Measurements from ENCODE around the gene PARD3. TPM values are rescaled to one million over a fixed set of nuclear protein-coding genes. Genes with fewer than 3 reads are reported as not detected.

PARD3 gene
- total and polyA plus RNA-seq, 2 experiments from 2014 or later = 6.3 to 21.2 TPM

DNA sequence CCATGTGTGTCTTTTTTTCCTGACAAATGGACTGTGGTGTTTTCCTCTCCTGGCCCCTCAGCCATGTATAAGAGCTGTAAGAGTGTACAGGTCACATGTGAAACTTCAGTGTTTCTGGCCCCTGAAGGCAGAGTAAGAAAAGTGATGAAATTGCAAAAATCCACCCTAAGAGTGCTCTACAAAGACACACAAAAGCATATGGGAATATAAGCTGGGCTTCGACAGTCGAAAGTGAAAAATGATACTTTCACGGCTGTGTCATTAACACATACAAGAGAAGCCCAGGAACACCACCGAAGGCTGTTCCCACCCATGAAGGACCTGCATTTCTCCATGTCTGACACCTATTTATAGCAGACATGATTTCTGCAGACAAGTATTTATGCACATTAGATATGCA is 192.2 kb downstream of the PARD3 start:
- in situ Hi-C loops (cut with MboI) = no loop called here

DNA sequence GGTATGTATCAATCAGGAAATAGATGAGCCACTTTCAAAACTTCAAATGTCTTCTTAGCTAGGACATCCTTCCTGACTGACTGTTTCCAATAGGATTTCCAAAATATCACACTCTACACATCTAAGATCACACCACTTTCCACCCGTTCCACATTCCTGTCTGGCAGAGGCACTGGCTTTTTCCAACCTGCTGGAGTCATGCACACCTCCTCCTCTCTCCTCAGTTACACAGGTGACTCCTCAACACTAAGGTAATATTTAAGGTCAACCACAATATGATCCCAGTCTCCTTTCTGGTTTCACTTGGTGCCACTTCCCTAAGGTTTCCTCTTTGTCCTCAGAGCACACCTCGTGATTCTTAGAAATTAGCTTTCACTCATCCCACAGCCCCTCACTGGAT is 196.5 kb downstream of the PARD3 start:
- WGBS, 2 experiments (ENCODE audit: low coverage in 1 of 2, low lambda C conversion rate in 2 of 2, missing lambda C conversion rate in 2 of 2) = 94 to 97% methylated on average over 2 of the region's 2 CpGs
- in situ Hi-C loops (cut with MboI) = no loop called here

More for the DNA sequence above, 192.2 kb downstream of the PARD3 start:
- Histone ChIP-seq H3K27me3 (replicated peaks; ENCODE audit: insufficient read depth) (no peaks in the 10 kb centered on the region), H3K4me3 (no peak overlapping the region), H3K9me3 (ENCODE audit: low read depth) (no peaks in the 10 kb centered on the region), H3K4me2 (ENCODE audit: unreplicated experiment) (no peak overlapping the region), H3K4me1 (ENCODE audit: insufficient read depth) (peaks cover 7% of the 10 kb centered on the region; the same call in 1 of the 2 replicates), H4K20me1 (ENCODE audit: insufficient read depth) (no peaks in the 10 kb centered on the region), H3F3A (ENCODE audit: insufficient read depth) (no peaks in the 10 kb centered on the region), H3K79me2 (ENCODE audit: insufficient read depth) (peaks cover 18% of the 10 kb centered on the region; the same call in 1 of the 2 replicates), H3K36me3 (ENCODE audit: low read depth) (no peaks in the 10 kb centered on the region), H3K9ac (no peak overlapping the region), H2AFZ (no peak overlapping the region), H3K27ac (no peak overlapping the region), H3K9me2 (ENCODE audit: insufficient read depth) (no peaks in the 10 kb centered on the region)
- TF ChIP-seq EZH2 (IDR thresholded peaks at IDR 0.05; ENCODE audit: insufficient read depth, poor library complexity, severe bottlenecking) = no peak
- no peak for TF ChIP-seq EZH2phosphoT487 (IDR thresholded peaks at IDR 0.05; ENCODE audit: insufficient read depth, low read depth)
- DNase-seq = no peak
- WGBS, 2 experiments (ENCODE audit: low coverage in 1 of 2, low lambda C conversion rate in 2 of 2, missing lambda C conversion rate in 2 of 2) = 96 to 99% methylated on average over 4 of the region's 4 CpGs

DNA sequence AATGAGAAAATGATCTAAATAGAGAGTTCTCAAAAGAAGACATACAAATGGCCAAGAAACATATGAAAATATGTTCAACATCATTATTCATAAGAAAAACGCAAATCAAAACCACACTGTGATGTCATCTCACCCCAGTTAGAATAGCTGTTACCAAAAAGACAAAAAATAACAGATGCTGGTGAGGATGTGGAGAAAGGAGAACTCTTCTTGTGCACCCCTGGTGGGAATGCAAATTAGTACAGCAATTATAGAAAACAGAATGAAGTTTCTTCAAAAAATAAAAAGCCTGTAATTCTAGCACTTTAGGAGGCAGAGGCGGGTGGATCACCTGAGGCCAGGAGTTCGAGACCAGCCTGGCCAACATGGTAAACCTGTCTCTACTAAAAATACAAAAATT is 199.3 kb downstream of the PARD3 start:
- no peak for DNase-seq
- Histone ChIP-seq H3K79me2 (ENCODE audit: insufficient read depth) (peaks cover 20% of the 10 kb centered on the region; the same call in 1 of the 2 replicates), H3K9me2 (ENCODE audit: insufficient read depth) (no peaks in the 10 kb centered on the region), H4K20me1 (ENCODE audit: insufficient read depth) (no peaks in the 10 kb centered on the region), H3K27me3 (replicated peaks; ENCODE audit: insufficient read depth) (no peaks in the 10 kb centered on the region), H3K9me3 (ENCODE audit: low read depth) (no peaks in the 10 kb centered on the region), H3K9ac (no peak overlapping the region), H3K4me1 (ENCODE audit: insufficient read depth) (no peaks in the 10 kb centered on the region; the same call in 1 of the 2 replicates), H3K36me3 (ENCODE audit: low read depth) (no peaks in the 10 kb centered on the region), H3F3A (ENCODE audit: insufficient read depth) (no peaks in the 10 kb centered on the region), H3K27ac (no peak overlapping the region), H3K4me3 (no peak overlapping the region), H2AFZ (no peak overlapping the region), H3K4me2 (ENCODE audit: unreplicated experiment) (no peak overlapping the region)
- WGBS, 2 experiments (ENCODE audit: low coverage in 1 of 2, low lambda C conversion rate in 2 of 2, missing lambda C conversion rate in 2 of 2) = 91 to 99% methylated on average over 3 of the region's 3 CpGs
- in situ Hi-C loops (cut with MboI) = no loop called here
- TF ChIP-seq EZH2 (IDR thresholded peaks at IDR 0.05; ENCODE audit: insufficient read depth, poor library complexity, severe bottlenecking) = no peak
- TF ChIP-seq EZH2phosphoT487 (IDR thresholded peaks at IDR 0.05; ENCODE audit: insufficient read depth, low read depth) = no peak

More for the DNA sequence above, 196.5 kb downstream of the PARD3 start:
- H3K36me3 ChIP-seq (ENCODE audit: low read depth) = no peaks in the 10 kb centered on the region
- H3K4me1 ChIP-seq (ENCODE audit: insufficient read depth) = no peaks in the 10 kb centered on the region
- H3K9ac ChIP-seq = no peak overlapping the region
- no peaks in the 10 kb centered on the region for H3K9me2 ChIP-seq (ENCODE audit: insufficient read depth)
- TF ChIP-seq EZH2 (IDR thresholded peaks at IDR 0.05; ENCODE audit: insufficient read depth, poor library complexity, severe bottlenecking) (no peak), EZH2phosphoT487 (IDR thresholded peaks at IDR 0.05; ENCODE audit: insufficient read depth, low read depth) (no peak)
- H3K79me2 ChIP-seq (ENCODE audit: insufficient read depth) = peaks cover 19% of the 10 kb centered on the region; the same call in 1 of the 2 replicates
- H3K4me2 ChIP-seq (ENCODE audit: unreplicated experiment) = no peak overlapping the region
- H3K4me3 ChIP-seq = no peak overlapping the region
- H3F3A ChIP-seq (ENCODE audit: insufficient read depth) = no peaks in the 10 kb centered on the region
- no peaks in the 10 kb centered on the region for H4K20me1 ChIP-seq (ENCODE audit: insufficient read depth)
- no peaks in the 10 kb centered on the region for H3K9me3 ChIP-seq (ENCODE audit: low read depth)
- no peak for DNase-seq
- H2AFZ ChIP-seq = no peak overlapping the region
- H3K27ac ChIP-seq = no peak overlapping the region
- no peaks in the 10 kb centered on the region for H3K27me3 ChIP-seq (replicated peaks; ENCODE audit: insufficient read depth)

DNA sequence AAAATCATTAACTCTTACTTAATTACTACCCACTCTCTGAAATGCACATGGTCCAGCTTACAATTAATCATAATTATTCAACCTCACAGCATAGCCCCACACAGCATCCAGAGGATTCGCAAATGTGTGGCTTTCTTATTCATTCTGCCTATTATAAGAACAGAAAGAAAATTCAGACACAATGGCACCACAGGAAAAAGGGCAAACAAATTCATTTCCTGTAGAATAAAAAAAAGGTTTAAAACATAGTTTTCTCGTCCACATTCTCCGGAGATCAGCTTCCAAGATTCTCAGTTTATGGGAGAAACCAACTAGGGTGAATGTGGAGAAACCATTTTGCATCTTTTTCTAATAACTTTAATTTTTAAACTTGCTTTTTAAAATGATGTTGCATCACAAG is 201.6 kb downstream of the PARD3 start:
- H3K4me3 ChIP-seq = no peak overlapping the region
- no peaks in the 10 kb centered on the region for H3K36me3 ChIP-seq (ENCODE audit: low read depth)
- H4K20me1 ChIP-seq (ENCODE audit: insufficient read depth) = no peaks in the 10 kb centered on the region
- no peak for DNase-seq
- no peak overlapping the region for H2AFZ ChIP-seq
- TF ChIP-seq EZH2 (IDR thresholded peaks at IDR 0.05; ENCODE audit: insufficient read depth, poor library complexity, severe bottlenecking) (no peak), EZH2phosphoT487 (IDR thresholded peaks at IDR 0.05; ENCODE audit: insufficient read depth, low read depth) (no peak)
- peaks cover 8% of the 10 kb centered on the region; the same call in 1 of the 2 replicates for H3K79me2 ChIP-seq (ENCODE audit: insufficient read depth)
- H3K4me1 ChIP-seq (ENCODE audit: insufficient read depth) = peaks cover 7% of the 10 kb centered on the region
- H3K9me3 ChIP-seq (ENCODE audit: low read depth) = no peaks in the 10 kb centered on the region
- no peaks in the 10 kb centered on the region for H3F3A ChIP-seq (ENCODE audit: insufficient read depth)
- H3K27ac ChIP-seq = no peak overlapping the region
- in situ Hi-C loops (cut with MboI) = no loop called here
- H3K27me3 ChIP-seq (replicated peaks; ENCODE audit: insufficient read depth) = no peaks in the 10 kb centered on the region
- WGBS, 2 experiments (ENCODE audit: low coverage in 1 of 2, low lambda C conversion rate in 2 of 2, missing lambda C conversion rate in 2 of 2) = 97 to 98% methylated on average over 3 of the region's 3 CpGs
- H3K4me2 ChIP-seq (ENCODE audit: unreplicated experiment) = no peak overlapping the region
- no peaks in the 10 kb centered on the region for H3K9me2 ChIP-seq (ENCODE audit: insufficient read depth)
- H3K9ac ChIP-seq = no peak overlapping the region

DNA sequence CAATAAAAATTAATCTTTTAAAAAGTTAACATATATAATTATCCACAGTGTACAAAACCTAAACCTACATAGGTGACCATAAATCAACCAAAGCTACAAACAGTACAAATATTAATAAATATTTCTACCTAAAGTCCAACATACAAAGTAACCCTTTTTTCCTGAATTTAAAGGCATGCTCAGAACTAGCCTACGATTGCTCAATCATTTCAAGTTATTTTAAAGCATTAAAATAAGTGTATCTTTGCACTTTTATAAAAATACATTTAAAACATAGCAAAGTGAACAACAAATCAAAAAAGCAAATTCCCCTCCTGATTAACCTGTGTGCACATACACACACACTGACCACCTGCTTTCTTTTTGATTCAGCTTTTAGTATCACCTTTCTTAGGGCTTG is 202.2 kb downstream of the PARD3 start:
- Histone ChIP-seq H2AFZ (no peak overlapping the region), H3K9me3 (ENCODE audit: low read depth) (no peaks in the 10 kb centered on the region), H3K27ac (no peak overlapping the region), H3K9ac (no peak overlapping the region), H3F3A (ENCODE audit: insufficient read depth) (no peaks in the 10 kb centered on the region), H3K4me1 (ENCODE audit: insufficient read depth) (peaks cover 7% of the 10 kb centered on the region), H3K79me2 (ENCODE audit: insufficient read depth) (peaks cover 8% of the 10 kb centered on the region; the same call in 1 of the 2 replicates), H3K9me2 (ENCODE audit: insufficient read depth) (no peaks in the 10 kb centered on the region), H3K27me3 (replicated peaks; ENCODE audit: insufficient read depth) (no peaks in the 10 kb centered on the region), H3K36me3 (ENCODE audit: low read depth) (no peaks in the 10 kb centered on the region), H3K4me2 (ENCODE audit: unreplicated experiment) (no peak overlapping the region), H3K4me3 (no peak overlapping the region), H4K20me1 (ENCODE audit: insufficient read depth) (no peaks in the 10 kb centered on the region)
- TF ChIP-seq EZH2phosphoT487 (IDR thresholded peaks at IDR 0.05; ENCODE audit: insufficient read depth, low read depth) (no peak), EZH2 (IDR thresholded peaks at IDR 0.05; ENCODE audit: insufficient read depth, poor library complexity, severe bottlenecking) (no peak)
- in situ Hi-C loops (cut with MboI) = no loop called here
- no peak for DNase-seq
- WGBS, 2 experiments (ENCODE audit: low coverage in 1 of 2, low lambda C conversion rate in 2 of 2, missing lambda C conversion rate in 2 of 2) = 100% methylated on average over 1 of the region's 1 CpG
